HS-27A (cell line): ENCODE data around the gene NAPEPLD.
"Not testable (repeated sequence)": the region's sequence is repeated elsewhere in the genome, so short reads cannot be mapped to it uniquely, and the experiment has no call there.

Experiments
- DNase-seq: peaks from one replicate; pipeline ENCODE4 v3.0.0-alpha.2; 2012; ENCODE audit warnings: low read depth, missing footprints

Gene NAPEPLD

GRCh38 chr7:103148994-103149807 lies at the start of gene NAPEPLD:
TSS of gene NAPEPLD (minus strand) at chr7:103149099. CDS start at chr7:103128776, 20,323 bp downstream.
- peak; percentile 60 for DNase-seq

- DNase-seq: not testable (repeated sequence)
Observed at GRCh38 chr7:103198079-103198478, 49.2 kb upstream of the NAPEPLD start.

GRCh38 chr7:103195364-103195763 lies 46.5 kb upstream of the NAPEPLD start:
- DNase-seq: not testable (repeated sequence)

- DNase-seq: not testable (repeated sequence)
Observed at GRCh38 chr7:103172415-103173146, 23.7 kb upstream of the NAPEPLD start.

- not testable (repeated sequence) for DNase-seq
Observed at GRCh38 chr7:103171695-103172414, 23.0 kb upstream of the NAPEPLD start.

GRCh38 chr7:103166921-103167544 lies 18.1 kb upstream of the NAPEPLD start:
- not testable (repeated sequence) for DNase-seq

- not testable (repeated sequence) for DNase-seq
Observed at GRCh38 chr7:103163087-103163825, 14.4 kb upstream of the NAPEPLD start.

- DNase-seq: not testable (repeated sequence)
Observed at GRCh38 chr7:103162641-103163040, 13.7 kb upstream of the NAPEPLD start.

GRCh38 chr7:103161998-103162616 lies 13.2 kb upstream of the NAPEPLD start:
- DNase-seq: not testable (repeated sequence)

- DNase-seq: not testable (repeated sequence)
Observed at GRCh38 chr7:103159072-103159471, 10.2 kb upstream of the NAPEPLD start.

- DNase-seq: not testable (repeated sequence)
Observed at GRCh38 chr7:103155331-103156024, 6.6 kb upstream of the NAPEPLD start.

GRCh38 chr7:103154042-103154441 lies 5.1 kb upstream of the NAPEPLD start:
- DNase-seq: no peak

GRCh38 chr7:103152744-103153617 lies 4.1 kb upstream of the NAPEPLD start:
- DNase-seq: not testable (repeated sequence)

- DNase-seq: not testable (repeated sequence)
Observed at GRCh38 chr7:103151993-103152676, 3.2 kb upstream of the NAPEPLD start.

- no peak for DNase-seq
Observed at GRCh38 chr7:103150192-103150591, 1.3 kb upstream of the NAPEPLD start.

GRCh38 chr7:103149808-103150180 lies 895 bp upstream of the NAPEPLD start:
- DNase-seq: no peak

- DNase-seq: no peak
Observed at GRCh38 chr7:103148131-103148993, 537 bp downstream of the NAPEPLD start.
